Astrocyte (in vitro differentiated cells and primary cell): ENCODE measurements around the gene CCHCR1.

Experiments
- CTCF ChIP-seq: IDR thresholded peaks from 2 replicates; pipeline ENCODE4 v1.5.1; 2011; ENCODE audit warnings: low read depth, mild to moderate bottlenecking, inconsistent platforms, low read length, moderate library complexity; ENCODE audit not compliant: insufficient read depth
- EZH2 ChIP-seq: IDR thresholded peaks from 2 replicates; pipeline ENCODE4 v1.6.1; 2012; ENCODE audit warnings: mild to moderate bottlenecking, low read length, inconsistent platforms; ENCODE audit not compliant: insufficient read depth

GRCh38 chr6:31092769-31093505, 64.7 kb downstream of the CCHCR1 start:
- no peak for TF ChIP-seq EZH2
- TF ChIP-seq CTCF, result no peak
